K562 (cell line): ENCODE data around the gene KCNK1.

Source experiments
- CBX8 ChIP-seq: fragments of 200-600 bp; sonication (generic); IDR thresholded peaks from 2 replicates; pipeline ENCODE4 v1.6.1; 2012; ENCODE audit warnings: borderline replicate concordance, mixed run types, low read depth, mild to moderate bottlenecking, moderate library complexity, mixed read lengths, low read length, control low read depth, inconsistent platforms; ENCODE audit not compliant: poor library complexity, severe bottlenecking; ENCODE audit errors: extremely low read depth
- CTCF ChIP-seq, 3 experiments: IDR thresholded peaks in 2 of 3; conservative IDR thresholded peaks in 1 of 3; 2 replicates each; pipeline ENCODE4 v1.5.1; 2011 to 2012; ENCODE audit warnings: low read length in 3 of 3, mild to moderate bottlenecking in 3 of 3, control low read depth in 2 of 3, improper control_type of control experiment in 1 of 3, inconsistent platforms in 1 of 3, low read depth in 1 of 3, mixed read lengths in 1 of 3, moderate library complexity in 1 of 3; ENCODE audit not compliant: insufficient read depth in 2 of 3
- JUN ChIP-seq, 2 experiments: sonication (generic) in 1 of 2; formaldehyde crosslinking in 1 of 2; IDR thresholded peaks; 2 replicates each; pipeline versions ENCODE4 v1.6.1 to v1.8.0; 2012 to 2022; ENCODE audit warnings: borderline replicate concordance in 2 of 2, mild to moderate bottlenecking in 2 of 2, improper control_type of control experiment in 1 of 2, low read depth in 1 of 2, low read length in 1 of 2, missing genetic modification reagents in 1 of 2
- KLF6 ChIP-seq: fragments of 250-450 bp; sonication (Bioruptor Pico); IDR thresholded peaks from 2 replicates; pipeline ENCODE4 v1.4.0; 2020; ENCODE audit warnings: mild to moderate bottlenecking, moderate library complexity, borderline replicate concordance
- NFIC ChIP-seq: fragments of 450-650 bp; IDR thresholded peaks from 2 replicates; pipeline ENCODE4 v1.6.1; 2017; ENCODE audit warnings: mild to moderate bottlenecking, inconsistent platforms
- NFRKB ChIP-seq: fragments of 450-650 bp; IDR thresholded peaks from 2 replicates; pipeline ENCODE4 v1.6.1; 2016; ENCODE audit warnings: low read depth
- POLR2A ChIP-seq: fragments of 450-650 bp; conservative IDR thresholded peaks from 2 replicates; pipeline ENCODE4 v1.6.1; 2016
- SLC30A9 ChIP-seq: fragments of 250-450 bp; sonication (Bioruptor Pico); IDR thresholded peaks from 2 replicates; pipeline ENCODE4 v1.8.0; 2022; ENCODE audit warnings: mild to moderate bottlenecking, moderate library complexity
- ZBTB43 ChIP-seq: sonication (generic); formaldehyde crosslinking; IDR thresholded peaks from 2 replicates; pipeline ENCODE4 v1.8.0; 2023; ENCODE audit warnings: mild to moderate bottlenecking, missing genetic modification reagents
- ZC3H11A ChIP-seq: IDR thresholded peaks from 2 replicates; pipeline ENCODE4 v1.6.1; 2012; ENCODE audit warnings: low read depth, low read length, improper control_type of control experiment
- ZNF407 ChIP-seq: fragments of 450-650 bp; IDR thresholded peaks from 2 replicates; pipeline ENCODE4 v1.6.1; 2016; ENCODE audit warnings: low read depth

- no peak for TF ChIP-seq ZBTB43 (CRISPR knock-in tag)
- TF ChIP-seq CBX8: no peak
- TF ChIP-seq NFRKB: no peak
- TF ChIP-seq SLC30A9 (CRISPR knock-in tag): no peak
- TF ChIP-seq ZC3H11A: no peak
- TF ChIP-seq KLF6: no peak
- no peak for TF ChIP-seq POLR2A
- no peak for TF ChIP-seq JUN (IDR thresholded peaks at IDR 0.05; ENCODE audit: borderline replicate concordance, low read depth, low read length)
- TF ChIP-seq JUN (CRISPR knock-in tag; IDR thresholded peaks at IDR 0.05; ENCODE audit: borderline replicate concordance): no peak
- no peak for TF ChIP-seq CTCF (IDR thresholded peaks at IDR 0.05 in 2 of 3, conservative IDR thresholded peaks at IDR 0.05 in 1 of 3; ENCODE audit: insufficient read depth in 2 of 3, low read depth in 1 of 3, low read length in 3 of 3)
- no peak for TF ChIP-seq ZNF407
- no peak for TF ChIP-seq NFIC
Measured at GRCh38 chr1:233657466-233657865, 43.6 kb downstream of the KCNK1 start.
